ENCODE data around the gene MED22.

MED22 gene

DNA sequence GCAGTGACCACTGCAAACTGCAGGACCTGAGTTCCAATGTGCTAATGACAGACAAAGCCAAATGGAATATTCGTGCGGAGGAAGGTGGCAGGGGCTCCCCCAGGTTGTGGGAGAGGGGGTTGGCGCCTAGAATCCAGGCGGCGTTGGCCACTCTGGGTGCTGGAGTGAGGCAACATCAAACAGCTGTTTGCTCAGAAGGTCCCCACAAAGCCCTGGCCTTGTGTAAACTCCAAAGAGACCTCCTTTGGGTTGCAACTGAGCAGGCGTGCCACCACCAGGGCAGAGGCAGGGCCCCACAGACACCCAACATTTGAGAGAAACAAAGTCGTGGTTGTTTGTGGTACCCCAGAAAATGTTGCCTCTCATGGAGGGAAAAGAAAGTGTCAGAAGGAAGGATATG, 42.8 kb upstream of the MED22 start:
- Histone ChIP-seq H3K4me3 (ENCODE audit: low read depth, low read length) (no peak overlapping the region), H3K4me1 (no peaks in the 10 kb centered on the region), H3K27me3 (peaks cover 5% of the 10 kb centered on the region; the same call in 1 of the 2 replicates), H3K36me3 (no peaks in the 10 kb centered on the region), H3K9me3 (no peaks in the 10 kb centered on the region)
- TF ChIP-seq, protein P1, sequence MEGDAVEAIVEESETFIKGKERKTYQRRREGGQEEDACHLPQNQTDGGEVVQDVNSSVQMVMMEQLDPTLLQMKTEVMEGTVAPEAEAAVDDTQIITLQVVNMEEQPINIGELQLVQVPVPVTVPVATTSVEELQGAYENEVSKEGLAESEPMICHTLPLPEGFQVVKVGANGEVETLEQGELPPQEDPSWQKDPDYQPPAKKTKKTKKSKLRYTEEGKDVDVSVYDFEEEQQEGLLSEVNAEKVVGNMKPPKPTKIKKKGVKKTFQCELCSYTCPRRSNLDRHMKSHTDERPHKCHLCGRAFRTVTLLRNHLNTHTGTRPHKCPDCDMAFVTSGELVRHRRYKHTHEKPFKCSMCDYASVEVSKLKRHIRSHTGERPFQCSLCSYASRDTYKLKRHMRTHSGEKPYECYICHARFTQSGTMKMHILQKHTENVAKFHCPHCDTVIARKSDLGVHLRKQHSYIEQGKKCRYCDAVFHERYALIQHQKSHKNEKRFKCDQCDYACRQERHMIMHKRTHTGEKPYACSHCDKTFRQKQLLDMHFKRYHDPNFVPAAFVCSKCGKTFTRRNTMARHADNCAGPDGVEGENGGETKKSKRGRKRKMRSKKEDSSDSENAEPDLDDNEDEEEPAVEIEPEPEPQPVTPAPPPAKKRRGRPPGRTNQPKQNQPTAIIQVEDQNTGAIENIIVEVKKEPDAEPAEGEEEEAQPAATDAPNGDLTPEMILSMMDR (IDR thresholded peaks at IDR 0.05; ENCODE audit: low read depth, low read length) = no peak
- no peak for DNase-seq

DNA sequence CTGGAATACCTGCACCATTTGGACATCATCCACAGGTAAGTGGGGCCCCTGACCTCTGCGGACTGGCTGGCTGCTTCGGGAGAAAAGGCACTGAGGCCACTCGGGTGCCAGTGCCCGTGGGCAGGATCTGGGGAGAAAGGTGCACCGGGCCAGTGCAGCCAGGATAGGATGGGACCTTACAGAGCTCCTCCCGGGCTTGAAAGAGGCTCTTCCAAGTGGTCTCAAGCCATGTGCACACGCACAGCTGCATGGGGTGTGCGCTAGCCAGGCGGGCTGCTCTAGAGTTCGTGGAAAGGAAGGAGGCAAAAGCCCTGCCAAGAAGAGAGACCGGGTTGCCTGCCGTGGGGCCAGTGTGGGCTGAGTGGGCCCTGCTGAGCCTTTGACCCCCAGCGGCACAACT, 41.6 kb upstream of the MED22 start:
- Histone ChIP-seq H3K4me3 (ENCODE audit: low read depth, low read length) (no peak overlapping the region), H3K9me3 (no peaks in the 10 kb centered on the region), H3K36me3 (no peaks in the 10 kb centered on the region), H3K27me3 (no peaks in the 10 kb centered on the region; the same call in 1 of the 2 replicates), H3K4me1 (no peaks in the 10 kb centered on the region)
- DNase-seq = no peak
- TF ChIP-seq, protein P1 (IDR thresholded peaks at IDR 0.05; ENCODE audit: low read depth, low read length) = no peak

DNA sequence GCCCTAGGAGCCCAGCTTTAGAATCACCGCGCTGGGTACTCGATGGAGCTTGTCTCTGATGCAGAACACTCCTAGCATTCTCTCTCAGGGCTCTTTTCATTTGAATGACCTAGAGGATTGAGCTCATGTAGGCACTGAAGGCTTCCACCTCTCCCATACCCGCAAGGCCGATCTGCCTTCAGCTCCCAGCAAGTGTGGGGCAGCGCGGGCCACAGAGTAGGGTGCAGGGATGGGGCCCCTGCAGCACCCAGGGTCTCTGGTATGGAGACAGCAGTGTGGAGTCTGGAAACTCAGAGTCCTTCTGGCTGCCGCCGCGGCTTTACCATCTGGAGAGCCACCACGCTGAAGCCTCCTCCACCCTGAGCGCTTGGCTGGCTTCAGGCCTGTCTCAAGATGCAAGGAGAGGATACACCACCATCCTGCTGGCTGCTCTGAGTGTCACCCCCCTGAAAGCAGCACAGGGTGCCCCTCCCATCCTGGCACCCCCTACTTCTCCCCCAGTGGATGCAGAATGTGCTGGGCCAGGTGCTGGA, 41.2 kb upstream of the MED22 start:
- no peak for DNase-seq
- H3K27me3 ChIP-seq = no peaks in the 10 kb centered on the region

DNA sequence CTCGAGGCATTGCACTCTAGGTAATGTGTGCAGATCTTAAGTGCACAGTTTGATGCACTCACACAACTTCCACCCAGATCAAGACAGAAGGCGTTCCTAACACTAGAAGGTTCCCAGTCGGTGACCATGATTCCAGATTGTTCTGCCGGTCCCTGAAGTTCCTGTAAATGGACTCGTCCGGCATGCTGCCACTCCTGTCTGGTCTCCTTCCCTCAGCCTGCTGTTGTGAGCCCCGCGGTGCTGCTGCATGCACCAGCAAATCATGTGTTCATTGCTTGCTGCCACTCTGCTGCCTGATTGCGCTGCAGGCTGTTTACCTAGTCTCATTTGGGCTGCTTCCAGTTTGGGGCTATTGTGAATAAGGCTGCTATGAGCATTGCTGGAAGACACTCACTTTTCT, 39.7 kb upstream of the MED22 start:
- Histone ChIP-seq H3K4me1 (no peaks in the 10 kb centered on the region), H3K36me3 (no peaks in the 10 kb centered on the region), H3K27me3 (no peaks in the 10 kb centered on the region), H3K9me3 (no peaks in the 10 kb centered on the region), H3K4me3 (ENCODE audit: low read depth, low read length) (no peak overlapping the region)
- DNase-seq = no peak
- TF ChIP-seq, protein P1 (IDR thresholded peaks at IDR 0.05; ENCODE audit: low read depth, low read length) = no peak

More for the DNA sequence above, 41.2 kb upstream of the MED22 start:
- no peak overlapping the region for H3K4me3 ChIP-seq (ENCODE audit: low read depth, low read length)
- no peaks in the 10 kb centered on the region for H3K36me3 ChIP-seq
- H3K9me3 ChIP-seq = no peaks in the 10 kb centered on the region
- H3K4me1 ChIP-seq = no peaks in the 10 kb centered on the region
- TF ChIP-seq, protein P1 (IDR thresholded peaks at IDR 0.05; ENCODE audit: low read depth, low read length) = no peak

DNA sequence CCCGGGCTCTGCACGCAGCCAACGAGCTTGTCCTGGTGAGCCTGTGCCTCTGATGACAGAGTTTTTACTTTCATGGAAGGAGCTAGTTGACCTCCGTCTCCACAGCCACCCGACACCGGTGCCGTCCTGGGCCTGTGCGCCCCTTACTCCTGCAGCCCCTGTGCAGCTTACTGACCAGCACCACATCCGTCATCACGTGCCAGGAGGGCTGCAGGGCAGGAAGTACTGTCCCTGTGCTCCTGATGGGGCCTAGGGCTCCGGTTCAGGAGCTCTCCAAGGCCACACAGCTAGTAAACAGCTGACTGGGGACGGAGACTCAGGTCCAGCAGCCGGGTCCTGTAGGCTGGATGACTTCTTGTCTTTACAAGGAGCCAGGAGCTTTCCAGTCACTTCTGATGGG, 38.4 kb upstream of the MED22 start:
- no peak for DNase-seq
- Histone ChIP-seq H3K4me1 (no peaks in the 10 kb centered on the region), H3K36me3 (no peaks in the 10 kb centered on the region), H3K27me3 (no peaks in the 10 kb centered on the region), H3K4me3 (ENCODE audit: low read depth, low read length) (no peak overlapping the region), H3K9me3 (0 out of 2 replicates have a peak, but pooled peaks cover 2% of the 10 kb centered on the region)
- TF ChIP-seq, protein P1 (IDR thresholded peaks at IDR 0.05; ENCODE audit: low read depth, low read length) = no peak

DNA sequence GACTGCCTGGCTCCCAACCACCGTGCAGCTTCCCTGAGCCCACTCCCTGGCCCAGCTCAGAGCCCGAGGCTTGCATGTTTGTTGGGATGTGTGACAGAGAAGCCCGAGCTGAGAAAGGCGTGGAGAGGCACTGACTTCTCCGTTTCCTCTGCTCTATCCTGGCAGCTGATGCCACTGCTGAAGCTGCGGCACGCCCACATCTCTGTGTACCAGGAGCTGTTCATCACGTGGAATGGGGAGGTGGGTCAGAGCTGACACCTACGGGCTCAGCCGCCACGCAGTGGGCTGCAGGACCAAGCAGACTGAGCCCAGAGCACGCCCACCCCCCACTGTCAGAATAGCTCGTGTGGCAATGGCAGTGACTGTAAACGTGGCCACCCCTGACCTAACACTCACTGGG, 37.5 kb upstream of the MED22 start:
- Histone ChIP-seq H3K36me3 (no peaks in the 10 kb centered on the region), H3K27me3 (no peaks in the 10 kb centered on the region), H3K4me3 (ENCODE audit: low read depth, low read length) (no peak overlapping the region), H3K4me1 (no peaks in the 10 kb centered on the region), H3K9me3 (0 out of 2 replicates have a peak, but pooled peaks cover 2% of the 10 kb centered on the region)
- DNase-seq = no peak
- TF ChIP-seq, protein P1 (IDR thresholded peaks at IDR 0.05; ENCODE audit: low read depth, low read length) = no peak

All from BE2C (cell line).